Measurements from ENCODE around the gene LRRC2.

GRCh38 chr3:46549408-46549904, 16.6 kb downstream of the LRRC2 start:
- no peak for TF ChIP-seq EZH2 (IDR thresholded peaks at IDR 0.05)
- no peak for TF ChIP-seq POLR2AphosphoS5 (IDR thresholded peaks at IDR 0.05; ENCODE audit: borderline replicate concordance, low read depth, low read length)

Data from SK-N-MC (cell line).